Measurements from ENCODE around the gene USP14. TPM values are rescaled to one million over a fixed set of nuclear protein-coding genes. Genes with fewer than 3 reads are reported as not detected.

USP14 gene
- total and polyA plus RNA-seq, 2 donors (not counting 3 experiments of a cell fraction or from before 2014, with no cell fraction given) = 13.2 to 98.4 TPM

DNA sequence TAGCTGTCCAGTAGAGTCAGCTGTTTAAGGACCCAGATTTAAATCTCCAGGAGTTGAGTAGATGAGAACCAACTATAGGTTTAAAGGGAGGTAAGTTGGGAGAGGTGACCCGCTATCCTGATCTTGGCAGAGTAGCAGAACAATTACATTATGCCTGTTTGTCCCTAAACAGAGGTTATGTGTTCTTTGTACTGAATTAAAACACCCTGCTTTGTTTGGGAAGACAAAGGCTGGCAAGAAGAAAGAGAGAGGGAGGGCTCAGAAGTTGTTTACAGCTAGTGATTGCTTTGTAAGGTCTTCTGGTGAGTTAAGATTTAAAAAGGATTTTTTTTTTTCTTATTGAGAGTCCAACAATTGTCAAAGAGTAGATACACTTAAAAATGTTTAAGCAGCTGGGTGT is 37.3 kb downstream of the USP14 start:
- peaks cover 5% of the 10 kb centered on the region for H4K20me1 ChIP-seq (replicated peaks; ENCODE audit: control insufficient read depth, extremely low read depth, insufficient read depth, low read length)
- dilution Hi-C loops (cut with MboI; ENCODE audit: extremely low pct_ligation_motif_present, low sequenced_read_pairs) = no loop called here
- H3K9ac ChIP-seq (replicated peaks; ENCODE audit: extremely low read depth, insufficient read depth, low read length) = no peak overlapping the region
- H3K9me1 ChIP-seq (replicated peaks; ENCODE audit: control insufficient read depth, extremely low read depth, insufficient read depth, low read length) = no peaks in the 10 kb centered on the region
- H3K4me2 ChIP-seq (ENCODE audit: insufficient read depth, low read length) = no peak overlapping the region
- no peaks in the 10 kb centered on the region for H3K4me1 ChIP-seq (ENCODE audit: control insufficient read depth, extremely low read depth, insufficient read depth, low read length)
- no peaks in the 10 kb centered on the region for H3K27me3 ChIP-seq (ENCODE audit: control insufficient read depth in 2 of 2, insufficient read depth in 2 of 2, low read length in 2 of 2)
- POLR2A ChIA-PET = no interaction called here
- BruUV-seq (replicated peaks) = no TSS peak
- no peaks in the 10 kb centered on the region for H3K9me3 ChIP-seq (replicated peaks; ENCODE audit: control insufficient read depth, insufficient read depth, low read length)
- CTCF ChIA-PET = interaction anchor here (0.7 to 1.0 kb wide), 2 partner anchors 17 to 19 kb away, joined by 3 read pairs; no protein-coding TSS in a partner anchor
- TF ChIP-seq MYC (IDR thresholded peaks at IDR 0.05; ENCODE audit: low read depth, low read length) = no peak
- TF ChIP-seq EZH2 (IDR thresholded peaks at IDR 0.05; ENCODE audit: borderline replicate concordance, low read depth, low read length, severe bottlenecking) = no peak
- TF ChIP-seq JUN (IDR thresholded peaks at IDR 0.05; ENCODE audit: borderline replicate concordance, insufficient read depth, insufficient read length, low read depth) = no peak
- TF ChIP-seq, protein P1, sequence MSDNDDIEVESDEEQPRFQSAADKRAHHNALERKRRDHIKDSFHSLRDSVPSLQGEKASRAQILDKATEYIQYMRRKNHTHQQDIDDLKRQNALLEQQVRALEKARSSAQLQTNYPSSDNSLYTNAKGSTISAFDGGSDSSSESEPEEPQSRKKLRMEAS (IDR thresholded peaks at IDR 0.05; ENCODE audit: insufficient read depth, insufficient read length) = no peak
- TF ChIP-seq POLR2A (IDR thresholded peaks at IDR 0.05; ENCODE audit: low read depth, low read length) = no peak
- no peak for TF ChIP-seq CTCF (IDR thresholded peaks at IDR 0.05; ENCODE audit: extremely low read depth in 1 of 2, insufficient read depth in 1 of 2, low read depth in 1 of 2, low read length in 2 of 2)
- TF ChIP-seq FOS (IDR thresholded peaks at IDR 0.05; ENCODE audit: borderline replicate concordance, insufficient read depth, low read length) = no peak
- no peak for TF ChIP-seq POLR2AphosphoS5 (IDR thresholded peaks at IDR 0.05; ENCODE audit: insufficient read depth, low read depth, low read length)
- peaks cover 12 to 14% of the 10 kb centered on the region in 2 experiments for H3K36me3 ChIP-seq (ENCODE audit: control insufficient read depth in 2 of 2, extremely low read depth in 1 of 2, insufficient read depth in 2 of 2, low read length in 2 of 2)
- H3K27ac ChIP-seq (ENCODE audit: insufficient read depth, low read depth, low read length) = no peak overlapping the region
- H3K79me2 ChIP-seq (ENCODE audit: control insufficient read depth, insufficient read depth, low read length) = peaks cover 25% of the 10 kb centered on the region
- H3K4me3 ChIP-seq (replicated peaks in 1 of 3; ENCODE audit: insufficient read depth in 1 of 3, low read depth in 1 of 3, low read length in 3 of 3) = no peak overlapping the region
- FAIRE-seq (no peak), DNase-seq (ENCODE audit: low read depth, low spot score) (no peak)
- H2AFZ ChIP-seq (ENCODE audit: low read depth, low read length) = no peak overlapping the region
- intact Hi-C loops (cut with micrococcal nuclease) = no loop called here
